GM18502 (cell line): Measurements from ENCODE around the gene SSBP3.

Source experiments
- ATAC-seq: cut with Tn5 transposase; IDR thresholded peaks from one replicate; pipeline ENCODE4 v1.9.1; 2021; ENCODE audit warnings: mild to moderate bottlenecking; ENCODE audit not compliant: unreplicated experiment, poor library complexity

Gene SSBP3

GRCh38 chr1:54413295-54413694, 7.1 kb upstream of the SSBP3 start:
- no peak for ATAC-seq

DNA sequence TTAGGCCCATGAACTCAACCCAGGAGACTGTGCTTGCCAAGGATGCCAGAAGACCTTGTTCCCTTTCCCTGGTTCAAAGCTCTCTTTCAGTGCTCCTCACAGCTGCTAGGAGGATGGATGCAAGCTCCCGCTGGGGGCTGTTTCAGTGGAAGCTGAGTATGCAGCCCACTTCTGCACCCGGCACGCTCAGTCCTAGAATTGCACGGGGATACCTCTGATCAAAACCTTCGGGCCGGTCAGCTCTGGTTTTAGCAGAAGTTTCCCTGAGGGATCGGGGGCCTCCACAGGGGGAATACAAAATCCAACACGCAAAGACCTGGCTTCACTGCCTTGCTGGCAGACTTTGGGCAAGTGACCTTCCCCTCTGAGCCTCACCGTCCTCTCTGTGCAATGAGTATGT, 4.2 kb upstream of the SSBP3 start:
- ATAC-seq, result no peak

DNA sequence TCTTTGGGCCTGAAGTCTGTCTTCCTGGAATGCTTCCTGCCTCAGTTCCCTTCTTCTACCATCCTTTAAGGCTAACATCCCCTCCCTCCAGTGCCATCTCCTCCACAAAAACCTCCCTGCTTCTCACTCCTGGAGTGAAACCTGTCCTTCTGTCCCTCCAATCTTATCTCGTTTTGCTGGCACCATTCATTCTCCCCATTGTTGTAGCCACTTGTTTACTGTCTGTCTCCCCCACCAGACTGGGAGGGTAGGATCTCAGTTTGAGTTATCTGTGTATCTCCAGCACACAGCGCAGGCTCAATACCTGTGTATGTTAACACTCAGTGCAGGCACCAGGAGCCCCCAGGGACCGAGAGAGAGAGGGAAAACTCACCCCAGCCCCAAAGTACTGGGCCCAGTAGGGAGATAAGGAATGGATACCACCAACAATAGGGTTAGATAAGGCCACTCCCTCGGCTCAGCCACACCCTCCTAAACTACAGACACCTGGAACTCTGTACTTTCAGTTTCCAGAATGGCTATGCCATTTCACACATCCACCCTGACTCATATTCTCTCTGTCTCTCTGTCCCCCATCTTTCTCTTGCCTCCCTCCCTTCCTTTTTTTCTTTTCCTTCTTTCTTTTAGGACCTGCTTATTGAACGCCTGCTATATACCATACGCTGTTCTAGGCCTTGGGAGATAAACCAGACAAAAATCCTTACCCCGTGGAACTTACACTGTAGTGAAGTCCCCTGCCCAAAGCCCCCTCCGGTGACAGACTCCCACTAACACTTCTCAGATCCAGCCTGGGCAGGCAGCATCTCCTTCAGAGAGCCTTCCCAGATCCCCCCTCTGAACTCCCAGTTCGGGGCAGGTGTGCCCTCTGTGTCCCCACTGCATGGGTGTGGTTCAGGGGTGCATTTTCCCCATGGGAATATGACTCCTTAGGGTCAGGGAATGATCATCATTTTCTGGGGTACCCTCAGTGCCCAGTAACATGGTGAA, 3.3 kb upstream of the SSBP3 start:
- ATAC-seq, result peak; percentile 56

GRCh38 chr1:54408147-54409066, 2.2 kb upstream of the SSBP3 start:
- ATAC-seq, result no peak

DNA sequence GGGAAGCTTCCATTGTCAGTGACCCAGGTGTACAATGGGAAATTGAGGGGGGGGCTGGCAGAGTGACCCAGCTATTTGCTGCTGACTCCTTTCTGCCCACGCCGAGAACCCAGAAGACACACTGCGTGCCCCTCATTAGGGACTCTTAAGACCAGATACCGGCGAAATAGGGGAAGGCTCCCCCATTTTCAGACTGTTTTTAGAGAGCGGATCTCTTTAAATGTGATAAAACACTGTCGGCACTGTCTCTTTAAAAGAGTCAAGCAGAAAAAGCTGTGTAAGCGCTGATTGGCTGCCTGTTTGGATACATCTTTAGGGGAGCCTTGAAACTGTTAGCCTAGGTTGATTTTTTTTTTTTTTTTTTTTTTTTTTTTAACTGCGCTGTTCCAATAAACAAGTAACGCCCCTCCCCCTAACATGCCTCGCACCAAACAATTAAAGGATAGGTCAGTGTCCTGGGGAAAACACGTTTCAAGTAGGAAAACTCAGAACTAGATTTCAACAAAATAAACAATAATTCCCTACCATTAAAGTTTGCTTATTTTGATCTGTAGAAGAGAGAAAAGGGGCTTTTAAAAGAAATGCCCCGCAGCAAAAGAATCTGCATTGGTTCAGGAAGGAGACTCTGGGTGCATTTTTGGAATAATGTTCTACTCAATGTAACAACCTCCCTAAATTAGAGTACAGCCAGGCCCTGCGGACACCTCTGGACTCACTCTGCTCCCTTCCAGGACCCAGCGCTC, 1.4 kb upstream of the SSBP3 start:
- ATAC-seq, result peak; percentile 38

DNA sequence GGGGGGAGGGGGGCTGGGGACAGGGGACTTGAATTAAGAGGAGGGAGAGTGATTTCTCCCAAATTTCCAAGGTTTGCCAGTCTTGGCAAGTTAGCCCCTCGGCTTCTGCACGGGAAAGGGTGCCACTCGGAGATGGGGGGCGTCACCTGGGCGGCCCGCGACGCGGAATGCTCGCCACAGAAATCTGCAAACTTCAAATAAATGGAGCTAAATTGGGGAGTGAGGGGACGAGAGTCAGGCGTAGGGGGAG, 885 bp upstream of the SSBP3 start:
- ATAC-seq, result no peak

- no peak for ATAC-seq
These were observed 298 bp downstream of the SSBP3 start for GRCh38 chr1:54405898-54406293.

DNA sequence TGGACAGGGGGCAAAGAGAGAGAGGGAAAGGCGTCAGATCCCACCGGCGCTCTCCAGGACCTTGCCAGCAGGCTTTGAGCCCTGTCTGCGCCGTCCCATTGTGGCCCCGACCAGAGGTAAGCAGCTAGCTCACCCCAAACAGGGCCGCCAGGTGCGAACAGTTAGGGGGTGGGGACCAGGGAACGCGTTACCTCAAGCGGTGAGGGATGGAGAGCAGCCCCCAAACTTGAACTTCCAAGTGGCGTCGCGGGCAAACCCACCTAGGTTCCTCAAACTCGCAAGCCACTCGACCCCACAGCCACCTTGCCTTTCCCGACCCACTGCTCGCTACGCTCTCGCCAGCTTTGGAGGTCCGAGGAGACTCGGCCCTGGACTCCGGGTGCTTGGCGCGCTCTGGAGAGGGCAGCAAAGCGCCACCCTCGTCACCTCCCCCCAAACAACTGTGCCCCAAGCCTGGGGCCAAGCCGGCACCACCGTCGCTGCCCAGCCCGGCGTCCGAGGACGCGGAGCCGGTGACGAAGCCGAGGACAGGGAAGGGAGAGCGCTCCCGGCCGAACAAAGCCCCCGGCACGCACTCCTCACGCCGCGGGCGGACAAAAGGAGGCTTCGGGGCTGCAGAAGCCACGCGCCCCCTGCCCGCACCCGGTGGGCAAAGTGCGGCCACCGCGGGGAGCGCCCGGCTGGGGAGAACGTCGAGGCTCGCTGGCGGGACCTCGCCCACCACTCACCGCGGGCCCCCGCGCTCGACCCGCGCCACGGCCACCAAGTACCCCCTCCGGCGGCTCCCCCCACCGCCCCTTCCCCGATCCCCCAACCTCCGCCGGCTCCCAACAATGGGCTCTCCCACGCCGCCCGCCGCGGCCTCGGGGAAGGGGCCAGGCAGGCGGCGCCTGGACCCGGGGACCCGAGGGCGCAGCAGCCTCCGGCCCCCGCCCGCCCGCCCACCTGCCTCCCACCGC, 976 bp downstream of the SSBP3 start:
- ATAC-seq, result no peak

- no peak for ATAC-seq
These were observed 1.9 kb downstream of the SSBP3 start for GRCh38 chr1:54404263-54404662.

DNA sequence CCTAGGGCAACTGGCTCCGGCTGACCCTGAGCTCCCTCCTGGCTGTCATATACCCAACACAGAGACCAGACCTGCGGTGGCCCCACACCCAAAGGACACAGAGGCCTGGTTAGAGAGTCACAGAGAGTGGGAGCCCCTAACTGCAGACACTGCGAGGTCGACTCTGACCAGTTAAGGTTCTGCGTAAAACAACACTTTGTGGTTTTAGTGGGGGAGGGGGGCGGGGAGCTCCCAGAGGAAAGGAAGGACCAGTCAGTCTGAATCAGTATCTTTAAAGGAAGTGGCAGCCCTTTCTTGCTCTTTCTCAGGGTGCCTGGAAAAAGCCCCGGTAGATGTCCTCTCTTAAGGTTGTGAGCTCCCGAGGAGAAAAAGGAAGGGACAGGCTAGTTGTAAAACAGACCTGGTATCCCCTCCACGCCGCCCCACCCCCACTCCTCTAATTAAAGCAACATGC, 2.4 kb downstream of the SSBP3 start:
- ATAC-seq, result no peak

- no peak for ATAC-seq
These were observed 2.8 kb downstream of the SSBP3 start for GRCh38 chr1:54403405-54403804.

GRCh38 chr1:54402896-54403295, 3.3 kb downstream of the SSBP3 start:
- no peak for ATAC-seq

GRCh38 chr1:54401799-54402198, 4.4 kb downstream of the SSBP3 start:
- no peak for ATAC-seq

- no peak for ATAC-seq
These were observed 5.9 kb downstream of the SSBP3 start for GRCh38 chr1:54400329-54400728.

GRCh38 chr1:54399765-54400164, 6.4 kb downstream of the SSBP3 start:
- no peak for ATAC-seq

- ATAC-seq, result no peak
These were observed 7.1 kb downstream of the SSBP3 start for GRCh38 chr1:54398963-54399528.

GRCh38 chr1:54397980-54398379, 8.2 kb downstream of the SSBP3 start:
- ATAC-seq, result no peak

DNA sequence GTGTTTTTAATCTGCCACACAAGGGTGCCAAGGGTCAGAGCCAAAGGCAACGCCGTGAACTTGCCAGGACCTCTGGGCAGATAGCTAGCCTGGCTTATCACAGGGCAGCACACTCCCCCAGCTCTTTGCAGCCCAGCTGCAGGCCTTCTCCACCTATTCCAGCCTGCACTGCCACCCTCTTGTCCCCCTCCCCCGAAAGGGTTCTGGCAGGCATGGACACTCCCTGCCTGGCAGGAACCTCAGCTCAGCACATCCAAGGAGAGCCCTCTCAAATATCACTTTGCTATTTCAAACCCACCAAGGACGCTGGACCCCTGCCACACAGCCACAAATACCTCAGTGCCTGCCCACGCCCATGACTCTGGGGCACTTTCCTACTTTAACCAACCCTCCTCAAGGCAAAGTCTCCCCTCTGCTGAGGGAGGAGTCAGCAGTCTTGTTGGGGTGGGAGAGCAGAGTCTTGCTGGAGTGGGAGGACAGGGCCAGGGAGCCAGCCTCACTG, 9.1 kb downstream of the SSBP3 start:
- no peak for ATAC-seq
